Measurements from ENCODE around the gene HMG20A. TPM values are rescaled to one million over a fixed set of nuclear protein-coding genes. Genes with fewer than 3 reads are reported as not detected.

Gene HMG20A
- total RNA-seq, 1 experiment from 2014 or later: 61.7 TPM

DNA sequence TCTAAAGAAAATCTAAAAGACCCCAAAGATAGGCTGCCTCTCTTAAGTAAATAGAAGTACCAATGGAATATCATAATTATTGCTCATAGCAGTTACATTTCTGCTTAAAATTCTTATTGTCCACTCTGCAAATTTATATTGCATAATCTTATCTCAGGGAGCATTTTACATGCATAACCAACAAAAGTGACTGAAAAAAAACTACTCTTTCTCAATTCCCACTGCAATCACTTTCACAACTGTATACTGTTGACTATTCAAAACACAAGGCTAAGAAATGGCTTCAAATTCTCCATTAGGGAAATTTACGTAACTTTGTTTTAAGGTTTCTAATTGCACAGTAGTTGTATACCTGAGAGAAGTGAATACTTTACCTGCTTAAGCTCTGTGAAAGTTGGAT lies 56.3 kb downstream of the HMG20A start:
- intact Hi-C loops (cut with micrococcal nuclease; ENCODE audit: unreplicated experiment): no loop called here
- H3K27me3 Mint-ChIP-seq (ENCODE audit: unreplicated experiment): no peaks in the 10 kb centered on the region
- TF ChIP-seq CTCF (IDR thresholded peaks at IDR 0.05; ENCODE audit: unreplicated experiment): no peak
- no peaks in the 10 kb centered on the region for H3K9me3 Mint-ChIP-seq (ENCODE audit: low read depth, unreplicated experiment)
- no peak overlapping the region for H3K4me3 Mint-ChIP-seq (ENCODE audit: low read depth, unreplicated experiment)
- peaks cover 31% of the 10 kb centered on the region for H3K36me3 Mint-ChIP-seq (ENCODE audit: insufficient read depth, unreplicated experiment)
- H3K4me1 Mint-ChIP-seq (ENCODE audit: low read depth, unreplicated experiment): no peaks in the 10 kb centered on the region
- DNase-seq: no peak
- BruUV-seq (replicated peaks): no TSS peak
- CTCF ChIA-PET: no interaction called here
- no peak overlapping the region for H3K27ac Mint-ChIP-seq (ENCODE audit: unreplicated experiment)

DNA sequence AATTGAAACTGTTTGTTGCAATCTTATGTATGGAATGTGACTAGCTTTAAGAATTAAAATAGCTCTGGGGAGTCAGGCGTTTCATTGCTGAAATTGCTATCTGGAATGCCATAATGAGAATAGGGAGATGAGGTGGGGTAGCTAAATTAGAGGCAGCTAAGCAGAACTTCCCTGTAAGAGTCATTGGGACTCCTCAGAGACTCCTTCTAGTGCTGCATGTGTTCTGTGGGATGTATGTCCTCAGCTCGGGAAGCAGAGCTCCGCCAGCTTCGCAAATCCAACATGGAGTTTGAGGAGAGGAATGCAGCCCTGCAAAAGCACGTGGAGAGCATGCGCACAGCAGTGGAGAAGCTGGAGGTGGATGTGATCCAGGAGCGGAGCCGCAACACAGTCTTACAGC lies 57.4 kb downstream of the HMG20A start:
- no peaks in the 10 kb centered on the region for H3K27me3 Mint-ChIP-seq (ENCODE audit: unreplicated experiment)
- H3K9me3 Mint-ChIP-seq (ENCODE audit: low read depth, unreplicated experiment): no peaks in the 10 kb centered on the region
- BruUV-seq (replicated peaks): no TSS peak
- intact Hi-C loops (cut with micrococcal nuclease; ENCODE audit: unreplicated experiment): no loop called here
- peaks cover 28% of the 10 kb centered on the region for H3K36me3 Mint-ChIP-seq (ENCODE audit: insufficient read depth, unreplicated experiment)
- H3K4me3 Mint-ChIP-seq (ENCODE audit: low read depth, unreplicated experiment): no peak overlapping the region
- CTCF ChIA-PET: interaction anchor here (0.7 kb wide), 1 partner anchor 10 kb away, joined by 4 read pairs; no protein-coding TSS in a partner anchor
- no peak for DNase-seq
- no peaks in the 10 kb centered on the region for H3K4me1 Mint-ChIP-seq (ENCODE audit: low read depth, unreplicated experiment)
- no peak for TF ChIP-seq CTCF (IDR thresholded peaks at IDR 0.05; ENCODE audit: unreplicated experiment)
- no peak overlapping the region for H3K27ac Mint-ChIP-seq (ENCODE audit: unreplicated experiment)

- Mint-ChIP-seq H3K4me1 (ENCODE audit: low read depth, unreplicated experiment) (no peaks in the 10 kb centered on the region), H3K27ac (ENCODE audit: unreplicated experiment) (no peak overlapping the region), H3K9me3 (ENCODE audit: low read depth, unreplicated experiment) (no peaks in the 10 kb centered on the region), H3K36me3 (ENCODE audit: insufficient read depth, unreplicated experiment) (peaks cover 28% of the 10 kb centered on the region), H3K4me3 (ENCODE audit: low read depth, unreplicated experiment) (no peak overlapping the region), H3K27me3 (ENCODE audit: unreplicated experiment) (no peaks in the 10 kb centered on the region)
- BruUV-seq (replicated peaks): no TSS peak
- CTCF ChIA-PET: no interaction called here
- no peak for DNase-seq
- intact Hi-C loops (cut with micrococcal nuclease; ENCODE audit: unreplicated experiment): no loop called here
- no peak for TF ChIP-seq CTCF (IDR thresholded peaks at IDR 0.05; ENCODE audit: unreplicated experiment)
Observed at GRCh38 chr15:77479015-77479414, 58.3 kb downstream of the HMG20A start.

DNA sequence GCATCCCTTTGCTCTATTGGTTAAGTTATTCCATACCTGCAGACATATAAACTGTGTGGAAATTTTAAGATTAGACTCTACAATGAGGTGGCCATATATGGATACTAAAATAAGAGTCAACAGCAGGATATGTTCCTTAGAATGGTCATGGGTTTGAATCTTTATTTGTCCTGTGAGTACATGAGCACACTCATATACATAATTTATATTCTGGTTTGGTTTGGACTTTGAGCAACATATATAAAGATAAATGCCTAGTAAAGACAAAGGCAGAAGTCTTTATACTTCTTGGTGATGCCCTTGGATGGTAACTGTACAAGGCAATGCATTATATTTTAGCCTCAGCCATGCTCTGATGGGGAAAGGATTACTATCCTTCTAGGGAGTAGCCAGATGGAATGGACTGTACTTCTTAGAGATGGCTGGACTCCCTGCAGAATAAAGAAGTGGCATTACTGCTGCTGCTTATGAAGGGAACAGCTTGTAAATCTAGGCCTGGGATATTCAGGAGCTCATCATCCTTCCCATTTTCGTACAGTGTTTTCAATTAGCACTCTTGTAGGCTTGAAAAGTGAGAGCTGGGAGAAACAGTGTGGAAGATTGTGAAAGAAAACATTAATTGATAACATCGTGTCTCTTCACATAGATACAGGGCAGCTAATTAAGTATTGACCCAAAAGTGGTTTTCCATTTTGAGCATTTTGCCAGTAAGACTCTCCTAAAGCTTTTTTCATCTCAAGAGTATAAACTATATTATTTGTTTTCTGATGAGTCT lies 60.4 kb downstream of the HMG20A start:
- CTCF ChIA-PET: no interaction called here

More for the DNA sequence above, 60.4 kb downstream of the HMG20A start:
- no peak for DNase-seq
- intact Hi-C loops (cut with micrococcal nuclease; ENCODE audit: unreplicated experiment): no loop called here
- Mint-ChIP-seq H3K36me3 (ENCODE audit: insufficient read depth, unreplicated experiment) (peaks cover 28% of the 10 kb centered on the region), H3K4me3 (ENCODE audit: low read depth, unreplicated experiment) (no peak overlapping the region), H3K9me3 (ENCODE audit: low read depth, unreplicated experiment) (no peaks in the 10 kb centered on the region), H3K4me1 (ENCODE audit: low read depth, unreplicated experiment) (no peaks in the 10 kb centered on the region), H3K27ac (ENCODE audit: unreplicated experiment) (no peak overlapping the region), H3K27me3 (ENCODE audit: unreplicated experiment) (no peaks in the 10 kb centered on the region)
- no TSS peak for BruUV-seq (replicated peaks)
- no peak for TF ChIP-seq CTCF (IDR thresholded peaks at IDR 0.05; ENCODE audit: unreplicated experiment)
